IMR-90 (cell line): ENCODE data around the gene UBALD1.

ENCODE experiments used
- CTCF ChIP-seq: conservative IDR thresholded peaks from 2 replicates; pipeline ENCODE4 v1.5.1; 2012; ENCODE audit warnings: mild to moderate bottlenecking, low read depth, low read length, improper control_type of control experiment
- RAD21 ChIP-seq: IDR thresholded peaks from 2 replicates; pipeline ENCODE4 v1.6.1; 2012; ENCODE audit warnings: low read length, improper control_type of control experiment

- no peak for TF ChIP-seq CTCF
- no peak for TF ChIP-seq RAD21
These were observed 35.2 kb upstream of the UBALD1 start for GRCh38 chr16:4649744-4650442.
